Endothelial cell of umbilical vein (primary cell): Measurements from ENCODE around the gene ZNF205. TPM values are rescaled to one million over a fixed set of nuclear protein-coding genes. Genes with fewer than 3 reads are reported as not detected.

Experiments used
- BruUV-seq: library from RNA; stranded (reverse); fragments of 400-500 nt; replicated peaks from 2 replicates; lab custom pipeline; 2021; lab: Mats Ljungman, UMichigan
- CTCF ChIA-PET: fragments of 300-600, 350-600 bp; sonication (Branson Sonifier 250); formaldehyde crosslinking; loops from one replicate; lab custom pipeline; 2021; ENCODE audit warnings: antibody characterized with exemption, inconsistent platforms; lab: Charles Lee
- POLR2A ChIA-PET: fragments of 300-600, 350-600 bp; sonication (Branson Sonifier 250); formaldehyde crosslinking; loops from one replicate; lab custom pipeline; 2021; ENCODE audit warnings: antibody characterized with exemption, inconsistent platforms; lab: Charles Lee
- DNase-seq: peaks from one replicate; pipeline ENCODE4 v3.0.0-alpha.2; 2011; ENCODE audit warnings: low read depth, low spot score
- FAIRE-seq: peaks from 2 replicates; lab custom pipeline; 2011; peaks lifted over from hg19 to GRCh38; lab: Jason Lieb, UNC
- H2AFZ ChIP-seq: 2 replicates; pipeline ENCODE4 v1.6.0; 2012; ENCODE audit warnings: low read depth, low read length, control low read depth, inconsistent platforms
- H3K27ac ChIP-seq: 2 replicates; pipeline ENCODE4 v1.5.1; 2011; ENCODE audit warnings: low read depth, mild to moderate bottlenecking, control low read depth, low read length, moderate library complexity; ENCODE audit not compliant: insufficient read depth
- H3K27me3 ChIP-seq, 2 experiments: 2 replicates each; pipeline versions ENCODE4 v1.6.0 to v1.6.1; 2011; ENCODE audit warnings: low read length in 2 of 2, mixed read lengths in 1 of 2; ENCODE audit not compliant: control insufficient read depth in 2 of 2, insufficient read depth in 2 of 2
- H3K36me3 ChIP-seq, 2 experiments: 2 replicates in 1 of 2; 3 replicates in 1 of 2; pipeline ENCODE4 v1.5.1; 2011; ENCODE audit warnings: low read length in 2 of 2, mild to moderate bottlenecking in 1 of 2, moderate library complexity in 1 of 2; ENCODE audit not compliant: control insufficient read depth in 2 of 2, insufficient read depth in 2 of 2; ENCODE audit errors: extremely low read depth in 1 of 2
- H3K4me1 ChIP-seq: 3 replicates; pipeline ENCODE4 v1.5.1; 2011; ENCODE audit warnings: mild to moderate bottlenecking, low read length; ENCODE audit not compliant: control insufficient read depth, insufficient read depth; ENCODE audit errors: extremely low read depth
- H3K4me2 ChIP-seq: 2 replicates; pipeline ENCODE4 v1.6.1; 2011; ENCODE audit warnings: low read length, control low read depth, mixed read lengths; ENCODE audit not compliant: insufficient read depth
- H3K4me3 ChIP-seq, 3 experiments: fragments of 200-600 bp in 1 of 3; sonication (generic), shearing (Covaris generic) in 1 of 3; replicated peaks in 1 of 3; 2 replicates each; pipeline ENCODE4 v1.5.1; 2011 to 2016; ENCODE audit warnings: control low read depth in 3 of 3, low read length in 3 of 3, mild to moderate bottlenecking in 2 of 3, inconsistent platforms in 1 of 3, low read depth in 1 of 3, moderate library complexity in 1 of 3; ENCODE audit not compliant: insufficient read depth in 1 of 3
- H3K79me2 ChIP-seq: 2 replicates; pipeline ENCODE4 v1.6.0; 2012; ENCODE audit warnings: low read length, inconsistent platforms; ENCODE audit not compliant: control insufficient read depth, insufficient read depth
- H3K9ac ChIP-seq: replicated peaks from 2 replicates; pipeline ENCODE3; 2011; ENCODE audit warnings: low read length, control low read depth; ENCODE audit not compliant: insufficient read depth; ENCODE audit errors: extremely low read depth
- H3K9me1 ChIP-seq: replicated peaks from 3 replicates; pipeline ENCODE4 v1.6.0; 2011; ENCODE audit warnings: mild to moderate bottlenecking, low read length; ENCODE audit not compliant: control insufficient read depth, insufficient read depth; ENCODE audit errors: extremely low read depth
- H3K9me3 ChIP-seq: replicated peaks from 2 replicates; pipeline ENCODE4 v1.5.1; 2012; ENCODE audit warnings: low read length, inconsistent platforms; ENCODE audit not compliant: control insufficient read depth, insufficient read depth
- H4K20me1 ChIP-seq: replicated peaks from 2 replicates; pipeline ENCODE3; 2011; ENCODE audit warnings: mild to moderate bottlenecking, low read length; ENCODE audit not compliant: control insufficient read depth, insufficient read depth; ENCODE audit errors: extremely low read depth
- CTCF ChIP-seq, 2 donors: IDR thresholded peaks; 1 replicate in 1 of 2; 2 replicates in 1 of 2; pipeline ENCODE4 v1.5.1; 2011; ENCODE audit warnings: low read length in 2 of 2, mild to moderate bottlenecking in 2 of 2, moderate library complexity in 2 of 2, control low read depth in 1 of 2, inconsistent platforms in 1 of 2, low read depth in 1 of 2; ENCODE audit not compliant: insufficient read depth in 1 of 2; ENCODE audit errors: extremely low read depth in 1 of 2
- EZH2 ChIP-seq: IDR thresholded peaks from 2 replicates; pipeline ENCODE4 v1.6.1; 2012; ENCODE audit warnings: borderline replicate concordance, low read depth, mild to moderate bottlenecking, moderate library complexity, low read length, inconsistent platforms; ENCODE audit not compliant: severe bottlenecking
- FOS ChIP-seq: IDR thresholded peaks from 2 replicates; pipeline ENCODE4 v1.6.1; 2011; ENCODE audit warnings: mild to moderate bottlenecking, low read length, moderate library complexity, borderline replicate concordance; ENCODE audit not compliant: insufficient read depth
- GATA2 ChIP-seq: IDR thresholded peaks from 2 replicates; pipeline ENCODE4 v1.7.0; 2011; ENCODE audit warnings: low read depth, mild to moderate bottlenecking, moderate library complexity, mixed read lengths, low read length; ENCODE audit not compliant: insufficient read length, insufficient read depth
- JUN ChIP-seq: IDR thresholded peaks from 2 replicates; pipeline ENCODE4 v1.6.1; 2011; ENCODE audit warnings: borderline replicate concordance, low read depth; ENCODE audit not compliant: insufficient read length, insufficient read depth
- MAX ChIP-seq: IDR thresholded peaks from 2 replicates; pipeline ENCODE4 v1.6.1; 2011; ENCODE audit not compliant: insufficient read depth, insufficient read length
- MYC ChIP-seq: IDR thresholded peaks from one replicate; pipeline ENCODE4 v1.6.1; 2011; ENCODE audit warnings: mild to moderate bottlenecking, low read depth, low read length
- POLR2A ChIP-seq: IDR thresholded peaks from 2 replicates; pipeline ENCODE4 v1.6.1; 2012; ENCODE audit warnings: low read depth, mild to moderate bottlenecking, control low read depth, low read length
- POLR2AphosphoS5 ChIP-seq: IDR thresholded peaks from 2 replicates; pipeline ENCODE4 v1.6.1; 2012; ENCODE audit warnings: low read depth, mild to moderate bottlenecking, control low read depth, low read length, moderate library complexity; ENCODE audit not compliant: insufficient read depth
- dilution Hi-C: fragments of 300-500 bp; cut with MboI; formaldehyde crosslinking; loops from one replicate; pipeline ENCODE4 v1.15.0; 2019; ENCODE audit warnings: low sequenced_read_pairs; ENCODE audit not compliant: extremely low pct_ligation_motif_present
- intact Hi-C: fragments of 100-400 bp; cut with micrococcal nuclease; formaldehyde crosslinking; loops from one replicate; pipeline ENCODE4 v1.10.0; 2022
- polyA plus RNA-seq, 4 experiments: library from polyadenylated mRNA; depleted of rRNA in 3 of 4; stranded (reverse) in 3 of 4; unstranded in 1 of 4; fragments of >200 nt; gene quantifications; 2 replicates each; pipeline versions ENCODE4 v1.2.1 to v1.2.3, GENCODE V29; 2011 to 2012; ENCODE audit warnings: missing spikeins in 1 of 4
- total RNA-seq: library from RNA; stranded (reverse); gene quantifications from 2 replicates; pipeline ENCODE4 v1.2.3, GENCODE V29; 2021

Gene ZNF205
- total and polyA plus RNA-seq, 2 donors (not counting 3 experiments of a cell fraction or from before 2014, with no cell fraction given), result 18.5 to 19.0 TPM

- FAIRE-seq, result no peak
- no peak for DNase-seq
- no peak for TF ChIP-seq CTCF (IDR thresholded peaks at IDR 0.05; ENCODE audit: extremely low read depth in 1 of 2, insufficient read depth in 1 of 2, low read depth in 1 of 2, low read length in 2 of 2)
- no peak for TF ChIP-seq POLR2A
- no peak for TF ChIP-seq GATA2
- no peak for TF ChIP-seq JUN
- TF ChIP-seq MYC, result no peak
- TF ChIP-seq POLR2AphosphoS5, result no peak
- TF ChIP-seq MAX, result no peak
- no peak for TF ChIP-seq EZH2
- no peak for TF ChIP-seq FOS
- Histone ChIP-seq H3K27me3 (no peaks in the 10 kb centered on the region), H3K36me3 (peaks cover 0 to 9% of the 10 kb centered on the region in 2 experiments), H3K4me3 (no peak overlapping the region), H3K9ac (no peak overlapping the region), H3K9me3 (no peaks in the 10 kb centered on the region), H2AFZ (no peak overlapping the region), H3K79me2 (no peaks in the 10 kb centered on the region), H3K27ac (no peak overlapping the region), H3K9me1 (no peaks in the 10 kb centered on the region), H3K4me1 (peaks cover 3% of the 10 kb centered on the region), H3K4me2 (no peak overlapping the region), H4K20me1 (no peaks in the 10 kb centered on the region)
- CTCF ChIA-PET, result interaction anchor here (0.8 to 1.3 kb wide), 2 partner anchors 9 to 81 kb away, joined by 4 to 6 read pairs; no protein-coding TSS in a partner anchor
- intact Hi-C loops, result no loop called here
- dilution Hi-C loops, result no loop called here
- no TSS peak for BruUV-seq
- POLR2A ChIA-PET, result no interaction called here
Measured at GRCh38 chr16:3140603-3141427, 28.4 kb downstream of the ZNF205 start.
